GM12892 (cell line): ENCODE measurements around the gene HOXC6.
"Not testable (repeated sequence)": the region's sequence is repeated elsewhere in the genome, so short reads cannot be mapped to it uniquely, and the experiment has no call there.

Experiments used
- POLR2A ChIP-seq: IDR thresholded peaks from 2 replicates; pipeline ENCODE4 v1.6.1; 2011; ENCODE audit warnings: low read depth, low read length, control low read depth
- POLR2AphosphoS5 ChIP-seq: IDR thresholded peaks from 2 replicates; pipeline ENCODE4 v1.6.1; 2011; ENCODE audit warnings: low read depth, low read length, control low read depth
- TAF1 ChIP-seq: IDR thresholded peaks from 2 replicates; pipeline ENCODE4 v1.6.1; 2011; ENCODE audit warnings: low read depth, mild to moderate bottlenecking, control low read depth, low read length, borderline replicate concordance

GRCh38 chr12:54077843-54078242 is 49.6 kb downstream of the HOXC6 start:
- TF ChIP-seq POLR2A, POLR2AphosphoS5, TAF1: not testable (repeated sequence)
